K562 (cell line): Measurements from ENCODE around the gene CYTH1. TPM values are rescaled to one million over a fixed set of nuclear protein-coding genes. Genes with fewer than 3 reads are reported as not detected.

ENCODE experiments used
- ATAC-seq: fragments of 200-7000 bp; cut with Tn5 transposase; 3 replicates; pipeline ENCODE4 v1.9.1; 2020; ENCODE audit warnings: moderate library complexity
- BruUV-seq: library from RNA; stranded (reverse); fragments of 400-500 nt; replicated peaks from 2 replicates; lab custom pipeline; 2021; lab: Mats Ljungman, UMichigan
- CTCF ChIA-PET: fragments of 300-600 bp; formaldehyde crosslinking; extraction: SDS; loops from one replicate; lab custom pipeline; 2021; ENCODE audit warnings: low intra/inter-chr PET ratio; lab: Yijun Ruan, JAX
- POLR2A ChIA-PET: fragments of 300-600, 350-650 bp; sonication (Branson Sonifier 250); formaldehyde crosslinking; extraction: SDS; loops from one replicate; lab custom pipeline; 2021; ENCODE audit warnings: antibody characterized with exemption, inconsistent platforms; lab: Yijun Ruan, JAX
- DNase-seq, 4 experiments: peaks; one replicate each; pipeline versions ENCODE4 v3.0.0 to v3.0.0-alpha.2; 2011 to 2018; ENCODE audit warnings: low spot score in 3 of 4, mixed read lengths in 3 of 4; ENCODE audit errors: extremely low read depth in 1 of 4
- FAIRE-seq: peaks from 2 replicates; lab custom pipeline; 2011; peaks lifted over from hg19 to GRCh38; lab: Jason Lieb, UNC
- H2AFZ ChIP-seq: 2 replicates; pipeline ENCODE4 v1.6.0; 2011; ENCODE audit warnings: low read depth, low read length, control low read depth, inconsistent platforms
- H3K27ac ChIP-seq: fragments of 200-600 bp; 3 replicates; pipeline ENCODE4 v1.8.0; 2011; ENCODE audit warnings: low read depth, mild to moderate bottlenecking, control low read depth, inconsistent platforms, low read length, moderate library complexity, mixed read lengths; ENCODE audit errors: extremely low read depth
- H3K27me3 ChIP-seq, 2 experiments: fragments of 300-600 bp in 1 of 2; 2 replicates in 1 of 2; 3 replicates in 1 of 2; pipeline versions ENCODE4 v1.6.0 to v1.8.0; 2011; ENCODE audit warnings: inconsistent platforms in 2 of 2, low read length in 2 of 2, mild to moderate bottlenecking in 1 of 2, mixed read lengths in 1 of 2, moderate library complexity in 1 of 2; ENCODE audit not compliant: control insufficient read depth in 2 of 2, insufficient read depth in 2 of 2
- H3K36me3 ChIP-seq: fragments of 300-600 bp; 3 replicates; pipeline ENCODE4 v1.8.0; 2011; ENCODE audit warnings: mild to moderate bottlenecking, low read length, inconsistent platforms; ENCODE audit not compliant: control insufficient read depth, insufficient read depth
- H3K4me1 ChIP-seq, 2 experiments: fragments of 200-600 bp in 1 of 2; replicated peaks in 1 of 2; 2 replicates in 1 of 2; 3 replicates in 1 of 2; pipeline versions ENCODE4 v1.5.1 to v1.8.0; 2011; ENCODE audit warnings: inconsistent platforms in 2 of 2, low read length in 2 of 2, mild to moderate bottlenecking in 1 of 2, mixed read lengths in 1 of 2, moderate library complexity in 1 of 2; ENCODE audit not compliant: control insufficient read depth in 2 of 2, insufficient read depth in 2 of 2
- H3K4me2 ChIP-seq: 2 replicates; pipeline ENCODE4 v1.6.1; 2011; ENCODE audit warnings: low read length, control low read depth, inconsistent platforms, mixed read lengths; ENCODE audit not compliant: insufficient read depth
- H3K4me3 ChIP-seq: fragments of 200-600 bp; sonication (generic), shearing (Covaris generic); 2 replicates; pipeline ENCODE4 v1.5.1; 2016; ENCODE audit warnings: control low read depth, inconsistent platforms
- H3K79me2 ChIP-seq: fragments of 200-600 bp; 3 replicates; pipeline ENCODE4 v1.8.0; 2011; ENCODE audit warnings: low read length, inconsistent platforms; ENCODE audit not compliant: control insufficient read depth, insufficient read depth
- H3K9ac ChIP-seq, 2 experiments: 2 replicates each; pipeline versions ENCODE4 v1.6.0 to v1.6.1; 2011; ENCODE audit warnings: low read depth in 2 of 2, low read length in 2 of 2, control low read depth in 1 of 2, inconsistent platforms in 1 of 2, mild to moderate bottlenecking in 1 of 2, mixed read lengths in 1 of 2; ENCODE audit not compliant: insufficient read depth in 1 of 2
- H3K9me1 ChIP-seq: one replicate; pipeline ENCODE4 v1.6.0; 2011; ENCODE audit warnings: inconsistent platforms, mild to moderate bottlenecking, low read length, moderate library complexity; ENCODE audit not compliant: control insufficient read depth, insufficient read depth
- H3K9me3 ChIP-seq: replicated peaks from 2 replicates; pipeline ENCODE4 v1.5.1; 2011; ENCODE audit warnings: low read depth, low read length, inconsistent platforms; ENCODE audit not compliant: control insufficient read depth, insufficient read depth
- H4K20me1 ChIP-seq: replicated peaks from 2 replicates; pipeline ENCODE4 v1.6.1; 2011; ENCODE audit warnings: low read length, inconsistent platforms, mixed read lengths; ENCODE audit not compliant: control insufficient read depth, insufficient read depth
- BRCA1 ChIP-seq, 2 experiments: fragments of 450-650 bp in 1 of 2; sonication (generic) in 1 of 2; formaldehyde crosslinking in 1 of 2; IDR thresholded peaks; 2 replicates each; pipeline versions ENCODE4 v1.5.0 to v1.6.1; 2017 to 2020; ENCODE audit warnings: mild to moderate bottlenecking in 1 of 2, missing genetic modification reagents in 1 of 2
- FOXA3 ChIP-seq, 2 experiments: fragments of 450-650 bp in 1 of 2; sonication (generic) in 1 of 2; formaldehyde crosslinking; IDR thresholded peaks in 1 of 2; conservative IDR thresholded peaks in 1 of 2; 2 replicates each; pipeline versions ENCODE4 v1.4.0 to v1.8.0; 2020 to 2022; ENCODE audit warnings: mild to moderate bottlenecking in 2 of 2, missing genetic modification reagents in 1 of 2
- RBM22 ChIP-seq: fragments of 200-400 bp; formaldehyde crosslinking; IDR thresholded peaks from 2 replicates; pipeline ENCODE4 v1.6.1; 2018; ENCODE audit warnings: low read length, low read depth; ENCODE audit not compliant: poor library complexity, severe bottlenecking
- ZNF280A ChIP-seq: fragments of 450-650 bp; IDR thresholded peaks from 2 replicates; pipeline ENCODE4 v1.6.1; 2018; ENCODE audit warnings: mild to moderate bottlenecking, low read depth; ENCODE audit not compliant: partially characterized antibody
- WGBS: fragments of 100-300 bp; shearing (Covaris generic); methylation state at CpG from one replicate; pipeline ENCODE4 v1.1.6; 2016; ENCODE audit warnings: low coverage, mixed read lengths; ENCODE audit not compliant: insufficient coverage; ENCODE audit errors: missing lambda C conversion rate; 5-methylcytosine and 5-hydroxymethylcytosine counted together
- in situ Hi-C: fragments of 300-500 bp; cut with MboI; formaldehyde crosslinking; loops from 4 replicates; pipeline ENCODE4 v1.15.0; 2018; ENCODE audit warnings: inconsistent platforms, mixed read lengths
- intact Hi-C: fragments of 100-400 bp; cut with micrococcal nuclease; formaldehyde crosslinking; loops from 2 replicates; pipeline ENCODE4 v1.14.2; 2022
- polyA plus RNA-seq, 8 experiments: library from polyadenylated mRNA; depleted of rRNA in 4 of 8; stranded (reverse) in 5 of 8; unstranded in 3 of 8; fragments of >200 nt; fragmentation: Nextera tagmentation in 2 of 8; fragmentation: Illumina TruSeq in 1 of 8; extraction: Ambion mirVana in 2 of 8; extraction: Trizol in 1 of 8; gene quantifications; 2 replicates each; pipeline versions ENCODE4 v1.2.1 to v1.2.3, GENCODE V29; 2011 to 2014; ENCODE audit warnings: inconsistent platforms in 1 of 8, missing spikeins in 1 of 8
- total RNA-seq, 7 experiments: library from RNA; depleted of rRNA in 6 of 7; stranded (reverse); fragments of >200 nt in 6 of 7; fragmentation: Illumina TruSeq in 2 of 7; extraction: Trizol in 2 of 7; gene quantifications; 2 replicates each; pipeline versions ENCODE4 v1.2.1 to v1.2.3, GENCODE V29; 2011 to 2021; ENCODE audit warnings: low replicate concordance in 1 of 7

CYTH1 gene
- total and polyA plus RNA-seq, 9 of the 15 experiments (the other 6 are each of a cell fraction or from before 2014, with no cell fraction given) = 0.52 to 27.7 (median 16.8) TPM

- TF ChIP-seq ZNF280A (no peak), FOXA3 (CRISPR knock-in tag; conservative IDR thresholded peaks at IDR 0.05 in 1 of 2, IDR thresholded peaks at IDR 0.05 in 1 of 2) (no peak)
These were observed 46.6 kb upstream of the CYTH1 start (continued) for GRCh38 chr17:78828470-78829185.

- BruUV-seq = no TSS peak
- no peak for ATAC-seq
- Histone ChIP-seq H3K4me1 (no peaks in the 10 kb centered on the region), H3K4me2 (no peak overlapping the region), H4K20me1 (peaks cover 20% of the 10 kb centered on the region), H3K27ac (no peak overlapping the region), H3K36me3 (peaks cover 95% of the 10 kb centered on the region), H3K79me2 (peaks cover 9% of the 10 kb centered on the region; the same call in 1 of the 3 replicates), H2AFZ (no peak overlapping the region), H3K9me1 (no peaks in the 10 kb centered on the region), H3K9me3 (no peaks in the 10 kb centered on the region), H3K9ac (no peak overlapping the region), H3K4me3 (no peak overlapping the region), H3K27me3 (no peaks in the 10 kb centered on the region)
- CTCF ChIA-PET = no interaction called here
- in situ Hi-C loops (no loop called here), intact Hi-C loops (no loop called here)
- WGBS = 92% methylated on average over 20 of the region's 21 CpGs
- no peak for FAIRE-seq
- POLR2A ChIA-PET = interaction anchor here (1.0 to 1.6 kb wide), 2 partner anchors 9 to 17 kb away, joined by 3 read pairs; no protein-coding TSS in a partner anchor
- no peak for TF ChIP-seq BRCA1 (IDR thresholded peaks at IDR 0.05)
- no peak for TF ChIP-seq BRCA1 (CRISPR knock-in tag; IDR thresholded peaks at IDR 0.05)
- no peak for TF ChIP-seq RBM22
- peak in 1 of 4 experiments; percentile 6 for DNase-seq
These were observed 44.9 kb upstream of the CYTH1 start for GRCh38 chr17:78826836-78827509.
